Adrenal gland (tissue), 12 donors: ENCODE results near the gene IGFBPL1. TPM values are rescaled to one million over a fixed set of nuclear protein-coding genes. Genes with fewer than 3 reads are reported as not detected.
"Not testable (repeated sequence)": the region's sequence is repeated elsewhere in the genome, so short reads cannot be mapped to it uniquely, and the experiment has no call there.

ENCODE experiments used
- DNase-seq, 7 donors: peaks; one replicate each; pipeline ENCODE4 v3.0.0-alpha.2; 2019 to 2020
- H3K27ac ChIP-seq, 5 donors: fragments of 200-600 bp; sonication (generic) in 4 of 5; 1 replicate in 3 of 5; 2 replicates in 2 of 5; pipeline versions ENCODE4 v1.5.1 to v1.8.0; 2016 to 2020; ENCODE audit warnings: mild to moderate bottlenecking in 1 of 5
- H3K27me3 ChIP-seq: fragments of 200-600 bp; 2 replicates; pipeline ENCODE4 v1.8.0; 2021
- H3K36me3 ChIP-seq, 2 donors: fragments of 200-600 bp; replicated peaks in 1 of 2; 1 replicate in 1 of 2; 2 replicates in 1 of 2; pipeline versions ENCODE4 v1.5.1 to v1.8.0; 2018 to 2022
- H3K4me1 ChIP-seq, 2 donors: fragments of 200-600 bp; replicated peaks in 1 of 2; 1 replicate in 1 of 2; 2 replicates in 1 of 2; pipeline versions ENCODE4 v1.5.1 to v1.8.0; 2018 to 2021
- H3K4me3 ChIP-seq, 4 donors: fragments of 200-600 bp; sonication (generic) in 3 of 4; one replicate each; pipeline ENCODE4 v1.5.1; 2016 to 2018
- H3K9me3 ChIP-seq, 3 donors: fragments of 200-600 bp; sonication (generic) in 1 of 3; replicated peaks in 1 of 3; 1 replicate in 2 of 3; 2 replicates in 1 of 3; pipeline versions ENCODE4 v1.5.1 to v1.8.0; 2016 to 2021
- POLR2A ChIP-seq, 2 donors: fragments of 450-650 bp; IDR thresholded peaks; one replicate each; pipeline ENCODE4 v1.6.1; 2017; ENCODE audit warnings: antibody characterized with exemption in 2 of 2, mild to moderate bottlenecking in 2 of 2, moderate library complexity in 1 of 2
- WGBS, 4 donors: extraction: QIAGEN DNeasy Blood & Tissue Kit in 2 of 4; methylation state at CpG; one replicate each; pipeline versions ENCODE4 v1.1.5 to v1.1.7; 2013 to 2017; 5-methylcytosine and 5-hydroxymethylcytosine counted together
- intact Hi-C, 2 donors: fragments of 100-400 bp; cut with DNase I; formaldehyde crosslinking; loops; one replicate each; pipeline versions ENCODE4 v1.14.1 to v1.15.0; 2022 to 2023
- polyA plus RNA-seq, 3 donors: library from polyadenylated mRNA; stranded (reverse); fragments of 200-250 nt in 2 of 3; fragments of 350-450 nt in 1 of 3; fragmentation: Illumina TruSeq in 1 of 3; extraction: RNeasy Lipid Tissue Mini Kit (QIAGEN cat#74804) in 1 of 3; gene quantifications; one replicate each; pipeline ENCODE4 v1.2.3, GENCODE V29; 2013 to 2014
- total RNA-seq, 9 donors: library from RNA; depleted of rRNA in 4 of 9; stranded (reverse); fragments of >200 nt in 4 of 9; fragments of 120-200 nt in 1 of 9; fragmentation: NEBNext Ultra II Directional in 1 of 9; extraction: Animal tissue kit (Norgen Biotek cat#: 25700) in 1 of 9; gene quantifications; one replicate each; pipeline versions ENCODE4 v1.1.0 to v1.2.4, GENCODE V29; 2013 to 2023
- TF ChIP-seq, protein P1 (sequence below), 6 experiments: fragments of 450-650 bp in 4 of 6; fragments of 200-600 bp in 2 of 6; sonication (generic) in 1 of 6; IDR thresholded peaks; 1 replicate in 5 of 6; 2 replicates in 1 of 6; pipeline versions ENCODE4 v1.5.1 to v1.8.0; 2016 to 2021; ENCODE audit warnings: antibody characterized with exemption in 6 of 6, mild to moderate bottlenecking in 2 of 6, moderate library complexity in 1 of 6
- donor health status: healthy with polysubstance abuse.
- donor health status: Bipolar disorder and iron deficiency.
- donor health status: DM: yes; HTN: yes; CAD: no.
- donor health status: DM: no; HTN: no; CAD: no.
- donor health status: DM: no; HTN: no; CAD: no.
- donor health status: DM: yes; HTN: yes; CAD: no.

IGFBPL1 gene
- total and polyA plus RNA-seq, 12 donors = 0.17 to 5.2 (median 1.5) TPM; not detected in 4

DNA sequence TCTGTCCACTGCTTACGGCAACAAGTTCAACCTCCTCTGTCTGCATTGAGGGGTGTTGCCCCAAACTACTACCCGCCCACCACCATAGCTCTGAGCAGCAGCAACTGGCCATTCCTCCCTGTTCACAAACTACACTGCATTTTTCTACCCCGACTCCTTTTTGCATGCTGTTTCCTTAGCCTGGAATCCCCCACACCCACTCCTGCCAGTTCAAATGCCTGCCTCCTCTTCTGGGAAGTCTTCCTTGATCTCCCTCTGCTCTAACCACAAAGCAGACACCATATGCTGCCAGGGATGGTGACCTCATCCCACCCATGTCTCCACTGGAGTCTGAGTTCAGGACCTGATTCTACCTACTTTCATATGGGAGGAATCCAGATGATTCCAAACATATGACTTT, 18.5 kb downstream of the IGFBPL1 start:
- Histone ChIP-seq H3K9me3 (no peaks in the 10 kb centered on the region), H3K27ac (no peak overlapping the region), H3K4me3 (no peak overlapping the region), H3K27me3 (no peaks in the 10 kb centered on the region), H3K4me1 (no peaks in the 10 kb centered on the region), H3K36me3 (no peaks in the 10 kb centered on the region)
- 61 to 69% (median 66%) methylated on average over 3 of the region's 3 CpGs for WGBS, 4 donors
- TF ChIP-seq POLR2A (IDR thresholded peaks at IDR 0.05) = no peak
- TF ChIP-seq, protein P1, sequence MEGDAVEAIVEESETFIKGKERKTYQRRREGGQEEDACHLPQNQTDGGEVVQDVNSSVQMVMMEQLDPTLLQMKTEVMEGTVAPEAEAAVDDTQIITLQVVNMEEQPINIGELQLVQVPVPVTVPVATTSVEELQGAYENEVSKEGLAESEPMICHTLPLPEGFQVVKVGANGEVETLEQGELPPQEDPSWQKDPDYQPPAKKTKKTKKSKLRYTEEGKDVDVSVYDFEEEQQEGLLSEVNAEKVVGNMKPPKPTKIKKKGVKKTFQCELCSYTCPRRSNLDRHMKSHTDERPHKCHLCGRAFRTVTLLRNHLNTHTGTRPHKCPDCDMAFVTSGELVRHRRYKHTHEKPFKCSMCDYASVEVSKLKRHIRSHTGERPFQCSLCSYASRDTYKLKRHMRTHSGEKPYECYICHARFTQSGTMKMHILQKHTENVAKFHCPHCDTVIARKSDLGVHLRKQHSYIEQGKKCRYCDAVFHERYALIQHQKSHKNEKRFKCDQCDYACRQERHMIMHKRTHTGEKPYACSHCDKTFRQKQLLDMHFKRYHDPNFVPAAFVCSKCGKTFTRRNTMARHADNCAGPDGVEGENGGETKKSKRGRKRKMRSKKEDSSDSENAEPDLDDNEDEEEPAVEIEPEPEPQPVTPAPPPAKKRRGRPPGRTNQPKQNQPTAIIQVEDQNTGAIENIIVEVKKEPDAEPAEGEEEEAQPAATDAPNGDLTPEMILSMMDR (IDR thresholded peaks at IDR 0.05) = no peak
- no peak for DNase-seq
- intact Hi-C loops = no loop called here

DNA sequence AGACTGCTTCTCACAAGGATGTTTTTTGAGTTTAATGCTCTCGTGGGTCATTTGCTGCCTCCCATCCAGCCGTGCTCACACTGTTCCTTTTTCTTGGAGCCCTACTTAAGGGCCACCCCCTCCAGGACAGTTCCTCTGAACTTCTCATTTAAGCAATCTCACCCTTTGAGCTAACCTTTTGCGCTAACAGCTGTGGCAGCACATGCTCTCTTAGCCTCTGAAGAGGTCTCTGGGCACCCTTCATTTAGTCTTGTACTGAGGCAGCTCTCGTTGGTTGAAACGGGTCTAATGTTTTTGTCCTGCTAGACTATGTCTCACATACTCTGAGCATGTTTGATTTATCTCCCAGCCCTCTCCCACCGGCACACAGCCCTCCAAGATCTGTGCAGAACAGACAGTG, 19.9 kb downstream of the IGFBPL1 start:
- 55 to 64% (median 60%) methylated on average over 6 of the region's 6 CpGs for WGBS, 4 donors
- no peak overlapping the region for H3K4me3 ChIP-seq
- no peak for TF ChIP-seq POLR2A (IDR thresholded peaks at IDR 0.05)
- intact Hi-C loops = loop anchor here in 1 of 2 donors (5.0 kb wide), 1 partner anchor 657 kb away; no protein-coding TSS in a partner anchor
- no peaks in the 10 kb centered on the region for H3K27me3 ChIP-seq
- DNase-seq = no peak
- no peaks in the 10 kb centered on the region for H3K36me3 ChIP-seq
- no peak overlapping the region for H3K27ac ChIP-seq
- H3K4me1 ChIP-seq = no peaks in the 10 kb centered on the region
- no peaks in the 10 kb centered on the region for H3K9me3 ChIP-seq

- no peaks in the 10 kb centered on the region for H3K36me3 ChIP-seq
- TF ChIP-seq, protein P1 (IDR thresholded peaks at IDR 0.05) = no peak
- no peak for TF ChIP-seq POLR2A (IDR thresholded peaks at IDR 0.05)
- H3K27ac ChIP-seq = no peak overlapping the region
- WGBS, 4 donors = 63 to 77% (median 73%) methylated on average over 6 of the region's 6 CpGs
- H3K27me3 ChIP-seq = no peaks in the 10 kb centered on the region
- intact Hi-C loops = loop anchor here in 1 of 2 donors (5.0 kb wide), 1 partner anchor 655 kb away; no protein-coding TSS in a partner anchor
- no peaks in the 10 kb centered on the region for H3K4me1 ChIP-seq
- DNase-seq = no peak
- no peaks in the 10 kb centered on the region for H3K9me3 ChIP-seq
- H3K4me3 ChIP-seq = no peak overlapping the region
These were observed 22.3 kb downstream of the IGFBPL1 start for GRCh38 chr9:38401994-38402393.

DNA sequence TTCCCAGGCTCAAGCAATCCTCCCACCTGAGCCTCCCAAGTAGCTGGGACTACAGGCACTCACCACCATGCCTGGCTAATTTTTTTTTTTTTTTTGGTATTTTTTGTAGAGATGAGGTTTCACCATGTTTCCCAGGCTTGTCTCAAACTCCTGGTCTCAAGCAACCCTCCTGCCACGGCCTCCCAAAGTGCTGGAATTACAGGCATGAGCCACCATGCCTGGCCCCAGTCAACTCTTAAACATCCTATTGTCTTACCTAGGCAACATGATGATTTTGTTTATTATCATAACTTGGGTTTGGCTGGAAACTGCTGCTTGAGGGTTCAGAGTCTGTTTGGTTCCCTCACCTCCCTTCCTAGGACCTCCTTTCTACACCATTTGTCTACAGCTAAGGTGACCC, 25.1 kb downstream of the IGFBPL1 start:
- not testable (repeated sequence) for H3K9me3 ChIP-seq, DNase-seq

GRCh38 chr9:38396371-38396671, 27.9 kb downstream of the IGFBPL1 start:
- Histone ChIP-seq H3K36me3 (no peaks in the 10 kb centered on the region), H3K9me3 (no peaks in the 10 kb centered on the region), H3K4me3 (no peak overlapping the region), H3K27ac (no peak overlapping the region), H3K4me1 (peaks cover 8 to 11% of the 10 kb centered on the region in 2 donors), H3K27me3 (no peaks in the 10 kb centered on the region)
- 87 to 100% (median 88%) methylated on average over 3 to 10 of the region's 10 CpGs for WGBS, 4 donors
- intact Hi-C loops = no loop called here
- TF ChIP-seq, protein P1 (IDR thresholded peaks at IDR 0.05) = no peak
- no peak for TF ChIP-seq POLR2A (IDR thresholded peaks at IDR 0.05)
- no peak for DNase-seq

More for the DNA sequence above, 25.1 kb downstream of the IGFBPL1 start:
- 90 to 95% (median 94%) methylated on average over 1 of the region's 1 CpG for WGBS, 4 donors
- H3K27me3 ChIP-seq, H3K27ac ChIP-seq, H3K36me3 ChIP-seq, H3K4me3 ChIP-seq, H3K4me1 ChIP-seq, intact Hi-C loops: not testable (repeated sequence)
